ENCODE data around the gene ST8SIA4.

- TF ChIP-seq CTCF (IDR thresholded peaks at IDR 0.05; ENCODE audit: poor library complexity) (no peak), EZH2phosphoT487 (IDR thresholded peaks at IDR 0.05; ENCODE audit: low read depth, severe bottlenecking, unreplicated experiment) (no peak), EZH2 (IDR thresholded peaks at IDR 0.05; ENCODE audit: borderline replicate concordance) (no peak)
Observed at GRCh38 chr5:100896054-100896453, 7.0 kb downstream of the ST8SIA4 start.

Measured in hepatocyte (in vitro differentiated cells).